HG02884 (cell line): Measurements from ENCODE around the gene NEK4.
"Not testable (repeated sequence)": the region's sequence is repeated elsewhere in the genome, so short reads cannot be mapped to it uniquely, and the experiment has no call there.

ENCODE experiments used
- ATAC-seq: cut with Tn5 transposase; IDR thresholded peaks from one replicate; pipeline ENCODE4 v1.9.1; 2021; ENCODE audit warnings: mild to moderate bottlenecking, moderate library complexity; ENCODE audit not compliant: unreplicated experiment

NEK4 gene

GRCh38 chr3:52779837-52780585 is 9.3 kb upstream of the NEK4 start:
- no peak for ATAC-seq

- no peak for ATAC-seq
These were observed 8.5 kb upstream of the NEK4 start for GRCh38 chr3:52779011-52779836.

- ATAC-seq = no peak
These were observed 7.4 kb upstream of the NEK4 start for GRCh38 chr3:52777959-52778805.

- ATAC-seq = no peak
These were observed 6.6 kb upstream of the NEK4 start, which contains the start of gene ITIH1 for GRCh38 chr3:52777127-52777958. Gene ITIH1 (plus strand): TSS chr3:52777599. CDS start chr3:52777616, 17 bp downstream.

- not testable (repeated sequence) for ATAC-seq
These were observed 5.7 kb upstream of the NEK4 start for GRCh38 chr3:52776486-52776885.

- no peak for ATAC-seq
These were observed 5.1 kb upstream of the NEK4 start for GRCh38 chr3:52775877-52776276.

GRCh38 chr3:52774901-52775864 is 4.4 kb upstream of the NEK4 start:
- ATAC-seq = no peak

- no peak for ATAC-seq
These were observed 3.5 kb upstream of the NEK4 start for GRCh38 chr3:52774066-52774713.

- no peak for ATAC-seq
These were observed 2.8 kb upstream of the NEK4 start for GRCh38 chr3:52773361-52774065.

GRCh38 chr3:52771702-52772101 is 962 bp upstream of the NEK4 start:
- ATAC-seq = no peak

- ATAC-seq = no peak
These were observed 568 bp upstream of the NEK4 start for GRCh38 chr3:52771334-52771681.

GRCh38 chr3:52769786-52770455 is 819 bp downstream of the NEK4 start:
- no peak for ATAC-seq

- no peak for ATAC-seq
These were observed 7.3 kb downstream of the NEK4 start for GRCh38 chr3:52763466-52763865.

GRCh38 chr3:52756141-52756540 is 14.6 kb downstream of the NEK4 start:
- ATAC-seq = no peak

- ATAC-seq = no peak
These were observed 16.4 kb downstream of the NEK4 start for GRCh38 chr3:52754373-52754772.

- no peak for ATAC-seq
These were observed 18.6 kb downstream of the NEK4 start for GRCh38 chr3:52752045-52752660.

- no peak for ATAC-seq
These were observed 27.0 kb downstream of the NEK4 start for GRCh38 chr3:52743721-52744120.
